ENCODE measurements around the gene GEMIN4. TPM values are rescaled to one million over a fixed set of nuclear protein-coding genes. Genes with fewer than 3 reads are reported as not detected.

GEMIN4 gene
- total RNA-seq, 2 experiments from 2014 or later = 40.2 to 53.6 TPM

- ChIA-PET CTCF (ENCODE audit: unreplicated experiment) (interaction anchor here (0.6 kb wide), 1 partner anchor 947 kb away, joined by 3 read pairs; no protein-coding TSS in a partner anchor), POLR2A (no interaction called here)
- Histone ChIP-seq H3K36me3 (ENCODE audit: insufficient read depth, low read length) (peaks cover 4% of the 10 kb centered on the region; the same call in 1 of the 2 replicates), H3K4me2 (ENCODE audit: low read length) (no peak overlapping the region), H2AFZ (ENCODE audit: low read length) (no peak overlapping the region), H3K27ac (ENCODE audit: low read depth, low read length, poor library complexity, severe bottlenecking) (no peak overlapping the region), H4K20me1 (ENCODE audit: insufficient read depth, low read length) (no peaks in the 10 kb centered on the region), H3K79me2 (ENCODE audit: insufficient read depth, low read depth, low read length) (no peaks in the 10 kb centered on the region), H3K9me2 (ENCODE audit: insufficient read depth, low read length) (no peaks in the 10 kb centered on the region), H3K4me1 (ENCODE audit: insufficient read depth, low read length, poor library complexity, severe bottlenecking) (no peaks in the 10 kb centered on the region), H3K4me3 (ENCODE audit: low read depth, low read length, poor library complexity, severe bottlenecking) (no peak overlapping the region), H3K9me3 (ENCODE audit: low read length) (no peaks in the 10 kb centered on the region)
- no TSS peak for BruUV-seq (replicated peaks)
- DNase-seq (ENCODE audit: low spot score) = no peak
- intact Hi-C loops (cut with micrococcal nuclease; ENCODE audit: unreplicated experiment) = no loop called here
- TF ChIP-seq, protein P1, sequence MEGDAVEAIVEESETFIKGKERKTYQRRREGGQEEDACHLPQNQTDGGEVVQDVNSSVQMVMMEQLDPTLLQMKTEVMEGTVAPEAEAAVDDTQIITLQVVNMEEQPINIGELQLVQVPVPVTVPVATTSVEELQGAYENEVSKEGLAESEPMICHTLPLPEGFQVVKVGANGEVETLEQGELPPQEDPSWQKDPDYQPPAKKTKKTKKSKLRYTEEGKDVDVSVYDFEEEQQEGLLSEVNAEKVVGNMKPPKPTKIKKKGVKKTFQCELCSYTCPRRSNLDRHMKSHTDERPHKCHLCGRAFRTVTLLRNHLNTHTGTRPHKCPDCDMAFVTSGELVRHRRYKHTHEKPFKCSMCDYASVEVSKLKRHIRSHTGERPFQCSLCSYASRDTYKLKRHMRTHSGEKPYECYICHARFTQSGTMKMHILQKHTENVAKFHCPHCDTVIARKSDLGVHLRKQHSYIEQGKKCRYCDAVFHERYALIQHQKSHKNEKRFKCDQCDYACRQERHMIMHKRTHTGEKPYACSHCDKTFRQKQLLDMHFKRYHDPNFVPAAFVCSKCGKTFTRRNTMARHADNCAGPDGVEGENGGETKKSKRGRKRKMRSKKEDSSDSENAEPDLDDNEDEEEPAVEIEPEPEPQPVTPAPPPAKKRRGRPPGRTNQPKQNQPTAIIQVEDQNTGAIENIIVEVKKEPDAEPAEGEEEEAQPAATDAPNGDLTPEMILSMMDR (conservative IDR thresholded peaks at IDR 0.05; ENCODE audit: low read length) = no peak
- TF ChIP-seq EZH2phosphoT487 (IDR thresholded peaks at IDR 0.05; ENCODE audit: borderline replicate concordance, low read depth, low read length) = no peak
Measured at GRCh38 chr17:800446-801242, 48.6 kb upstream of the GEMIN4 start.

- CTCF ChIA-PET (ENCODE audit: unreplicated experiment) = no interaction called here
- POLR2A ChIA-PET = no interaction called here
- Histone ChIP-seq H3K9me2 (ENCODE audit: insufficient read depth, low read length) (no peaks in the 10 kb centered on the region), H3K4me1 (ENCODE audit: insufficient read depth, low read length, poor library complexity, severe bottlenecking) (no peaks in the 10 kb centered on the region), H3K4me3 (ENCODE audit: low read depth, low read length, poor library complexity, severe bottlenecking) (no peak overlapping the region), H3K4me2 (ENCODE audit: low read length) (no peak overlapping the region), H3K9me3 (ENCODE audit: low read length) (no peaks in the 10 kb centered on the region), H3K79me2 (ENCODE audit: insufficient read depth, low read depth, low read length) (no peaks in the 10 kb centered on the region), H4K20me1 (ENCODE audit: insufficient read depth, low read length) (no peaks in the 10 kb centered on the region), H3K27ac (ENCODE audit: low read depth, low read length, poor library complexity, severe bottlenecking) (no peak overlapping the region), H2AFZ (ENCODE audit: low read length) (no peak overlapping the region), H3K36me3 (ENCODE audit: insufficient read depth, low read length) (peaks cover 5% of the 10 kb centered on the region; the same call in 1 of the 2 replicates)
- intact Hi-C loops (cut with micrococcal nuclease; ENCODE audit: unreplicated experiment) = no loop called here
- TF ChIP-seq, protein P1 (conservative IDR thresholded peaks at IDR 0.05; ENCODE audit: low read length) = no peak
- TF ChIP-seq EZH2phosphoT487 (IDR thresholded peaks at IDR 0.05; ENCODE audit: borderline replicate concordance, low read depth, low read length) = no peak
- no peak for DNase-seq (ENCODE audit: low spot score)
- no TSS peak for BruUV-seq (replicated peaks)
Measured at GRCh38 chr17:799261-799660, 47.2 kb upstream of the GEMIN4 start.

GRCh38 chr17:798246-798645, 46.2 kb upstream of the GEMIN4 start:
- Histone ChIP-seq H3K79me2 (ENCODE audit: insufficient read depth, low read depth, low read length) (no peaks in the 10 kb centered on the region), H3K4me1 (ENCODE audit: insufficient read depth, low read length, poor library complexity, severe bottlenecking) (no peaks in the 10 kb centered on the region), H3K9me3 (ENCODE audit: low read length) (no peaks in the 10 kb centered on the region), H3K4me3 (ENCODE audit: low read depth, low read length, poor library complexity, severe bottlenecking) (no peak overlapping the region), H4K20me1 (ENCODE audit: insufficient read depth, low read length) (no peaks in the 10 kb centered on the region), H3K27ac (ENCODE audit: low read depth, low read length, poor library complexity, severe bottlenecking) (no peak overlapping the region), H2AFZ (ENCODE audit: low read length) (no peak overlapping the region), H3K36me3 (ENCODE audit: insufficient read depth, low read length) (peaks cover 8% of the 10 kb centered on the region; the same call in 1 of the 2 replicates), H3K4me2 (ENCODE audit: low read length) (no peak overlapping the region), H3K9me2 (ENCODE audit: insufficient read depth, low read length) (no peaks in the 10 kb centered on the region)
- ChIA-PET CTCF (ENCODE audit: unreplicated experiment) (no interaction called here), POLR2A (no interaction called here)
- BruUV-seq (replicated peaks) = no TSS peak
- intact Hi-C loops (cut with micrococcal nuclease; ENCODE audit: unreplicated experiment) = no loop called here
- no peak for DNase-seq (ENCODE audit: low spot score)
- TF ChIP-seq EZH2phosphoT487 (IDR thresholded peaks at IDR 0.05; ENCODE audit: borderline replicate concordance, low read depth, low read length) = no peak
- TF ChIP-seq, protein P1 (conservative IDR thresholded peaks at IDR 0.05; ENCODE audit: low read length) = no peak
